HTR-8/SVneo (cell line): ENCODE results near the gene LEPR.
A peak's percentile ranks its signal among the peaks of the same experiment; 100 is the strongest.

ENCODE experiments used
- DNase-seq: peaks from one replicate; pipeline ENCODE4 v3.0.0; 2011; ENCODE audit warnings: low spot score, mixed read lengths; ENCODE audit not compliant: insufficient read length
- FAIRE-seq: peaks from 2 replicates; lab custom pipeline; 2011; peaks lifted over from hg19 to GRCh38; lab: Jason Lieb, UNC

The LEPR gene

GRCh38 chr1:65409816-65410326 is 10.6 kb upstream of the LEPR start:
- DNase-seq (no peak), FAIRE-seq (no peak)

GRCh38 chr1:65412256-65412983 is 8.0 kb upstream of the LEPR start:
- FAIRE-seq = no peak
- DNase-seq = no peak

- FAIRE-seq (no peak), DNase-seq (no peak)
These were observed 7.5 kb upstream of the LEPR start for GRCh38 chr1:65412984-65413375.

- FAIRE-seq = no peak
These were observed 5.9 kb upstream of the LEPR start for GRCh38 chr1:65414538-65414937.

GRCh38 chr1:65416767-65417166 is 3.7 kb upstream of the LEPR start:
- FAIRE-seq (no peak), DNase-seq (no peak)

More at GRCh38 chr1:65414538-65414937, 5.9 kb upstream of the LEPR start:
- no peak for DNase-seq

GRCh38 chr1:65417729-65418128 is 2.7 kb upstream of the LEPR start:
- DNase-seq (no peak), FAIRE-seq (no peak)

GRCh38 chr1:65418522-65419185 is 1.8 kb upstream of the LEPR start:
- FAIRE-seq (no peak), DNase-seq (no peak)

GRCh38 chr1:65419681-65420589 is 533 bp upstream of the LEPR start:
- DNase-seq = peak; percentile 83
- peak; percentile 85 for FAIRE-seq

- FAIRE-seq = no peak
- DNase-seq = no peak
These were observed 1.0 kb downstream of the LEPR start for GRCh38 chr1:65421351-65422025.

GRCh38 chr1:65422241-65423203 is 2.1 kb downstream of the LEPR start:
- DNase-seq (no peak), FAIRE-seq (no peak)

GRCh38 chr1:65423884-65424572 is 3.6 kb downstream of the LEPR start:
- FAIRE-seq = no peak
- peak; percentile 47 for DNase-seq

GRCh38 chr1:65424573-65424889 is 4.1 kb downstream of the LEPR start:
- FAIRE-seq = no peak
- no peak for DNase-seq

- FAIRE-seq (no peak), DNase-seq (no peak)
These were observed 4.5 kb downstream of the LEPR start for GRCh38 chr1:65425006-65425405.

GRCh38 chr1:65425697-65426096 is 5.2 kb downstream of the LEPR start:
- DNase-seq (peak; percentile 27), FAIRE-seq (no peak)

GRCh38 chr1:65429078-65429477 is 8.6 kb downstream of the LEPR start:
- DNase-seq (no peak), FAIRE-seq (no peak)

GRCh38 chr1:65429806-65430205 is 9.3 kb downstream of the LEPR start:
- FAIRE-seq (no peak), DNase-seq (peak; percentile 37)

- FAIRE-seq (no peak), DNase-seq (no peak)
These were observed 10.7 kb downstream of the LEPR start for GRCh38 chr1:65431111-65431705.

GRCh38 chr1:65432918-65433317 is 12.4 kb downstream of the LEPR start:
- FAIRE-seq (no peak), DNase-seq (no peak)
